ENCODE results near the gene COX15. TPM values are rescaled to one million over a fixed set of nuclear protein-coding genes. Genes with fewer than 3 reads are reported as not detected.
"Not testable (repeated sequence)": the region's sequence is repeated elsewhere in the genome, so short reads cannot be mapped to it uniquely, and the experiment has no call there.

COX15 gene
- total RNA-seq, 4 donors from 2014 or later: 21.0 to 30.5 (median 24.1) TPM

DNA sequence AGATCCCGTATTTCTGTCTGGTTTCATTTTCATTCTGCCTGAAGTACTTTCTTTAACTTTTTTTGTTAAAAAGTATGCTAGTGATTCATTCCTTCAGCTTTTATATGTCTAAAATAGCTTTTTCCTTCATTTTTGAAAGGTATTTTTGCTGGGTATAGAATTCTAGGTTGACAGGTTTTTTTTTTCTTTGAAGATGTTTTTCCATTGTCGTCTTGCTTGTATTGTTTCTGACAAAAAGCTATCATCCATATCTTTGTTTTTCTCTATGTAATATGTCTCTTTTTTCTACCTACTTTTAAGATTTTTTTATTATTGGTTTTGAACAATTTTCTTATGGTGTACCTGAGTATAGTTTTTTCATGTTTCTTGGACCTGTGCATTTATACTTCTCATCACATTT, 8.3 kb upstream of the COX15 start:
- TF ChIP-seq POLR2A (IDR thresholded peaks at IDR 0.05; ENCODE audit: low read depth) (no peak), POLR2AphosphoS5 (IDR thresholded peaks at IDR 0.05) (no peak), EP300 (IDR thresholded peaks at IDR 0.05) (no peak)
- TF ChIP-seq, protein P1, sequence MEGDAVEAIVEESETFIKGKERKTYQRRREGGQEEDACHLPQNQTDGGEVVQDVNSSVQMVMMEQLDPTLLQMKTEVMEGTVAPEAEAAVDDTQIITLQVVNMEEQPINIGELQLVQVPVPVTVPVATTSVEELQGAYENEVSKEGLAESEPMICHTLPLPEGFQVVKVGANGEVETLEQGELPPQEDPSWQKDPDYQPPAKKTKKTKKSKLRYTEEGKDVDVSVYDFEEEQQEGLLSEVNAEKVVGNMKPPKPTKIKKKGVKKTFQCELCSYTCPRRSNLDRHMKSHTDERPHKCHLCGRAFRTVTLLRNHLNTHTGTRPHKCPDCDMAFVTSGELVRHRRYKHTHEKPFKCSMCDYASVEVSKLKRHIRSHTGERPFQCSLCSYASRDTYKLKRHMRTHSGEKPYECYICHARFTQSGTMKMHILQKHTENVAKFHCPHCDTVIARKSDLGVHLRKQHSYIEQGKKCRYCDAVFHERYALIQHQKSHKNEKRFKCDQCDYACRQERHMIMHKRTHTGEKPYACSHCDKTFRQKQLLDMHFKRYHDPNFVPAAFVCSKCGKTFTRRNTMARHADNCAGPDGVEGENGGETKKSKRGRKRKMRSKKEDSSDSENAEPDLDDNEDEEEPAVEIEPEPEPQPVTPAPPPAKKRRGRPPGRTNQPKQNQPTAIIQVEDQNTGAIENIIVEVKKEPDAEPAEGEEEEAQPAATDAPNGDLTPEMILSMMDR (IDR thresholded peaks at IDR 0.05): no peak
- intact Hi-C loops (cut with DNase I): no loop called here
- peaks cover 3 to 6% (median 3%) of the 10 kb centered on the region in 4 donors for H3K4me1 ChIP-seq
- H3K36me3 ChIP-seq: peaks cover 64 to 91% (median 78%) of the 10 kb centered on the region in 4 donors
- no peak overlapping the region for H3K27ac ChIP-seq (replicated peaks in 1 of 4)
- H3K9me3 ChIP-seq: peaks cover 0 to 17% (median 7%) of the 10 kb centered on the region in 4 donors
- H3K4me3 ChIP-seq: no peak overlapping the region
- no peak for DNase-seq (ENCODE audit: extremely low spot score)
- H3K27me3 ChIP-seq: no peaks in the 10 kb centered on the region
- WGBS: 91% methylated on average over 2 of the region's 2 CpGs

DNA sequence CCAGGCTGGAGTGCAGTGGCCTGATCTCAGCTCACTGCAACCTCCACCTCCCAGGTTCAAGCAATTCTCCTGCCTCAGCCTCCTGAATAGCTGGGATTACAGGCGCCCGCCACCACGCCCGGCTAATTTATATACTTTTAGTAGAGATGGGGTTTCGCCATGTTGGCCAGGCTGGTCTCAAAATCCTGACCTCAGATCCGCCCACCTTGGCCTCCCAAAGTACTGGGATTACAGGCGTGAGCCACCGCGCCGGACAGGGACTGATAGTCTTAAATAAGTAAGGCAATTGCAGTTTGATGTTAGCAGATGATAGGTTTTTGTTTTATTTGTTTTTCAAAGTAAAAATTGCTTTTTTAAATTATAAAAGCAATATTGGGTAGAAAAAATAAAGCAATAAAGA, 2.2 kb upstream of the COX15 start:
- H3K4me1 ChIP-seq: peaks cover 23 to 42% (median 36%) of the 10 kb centered on the region in 4 donors
- H3K36me3 ChIP-seq: peaks cover 15 to 31% (median 23%) of the 10 kb centered on the region in 4 donors
- H3K27ac ChIP-seq (replicated peaks in 1 of 4); DNase-seq (ENCODE audit: extremely low spot score); H3K9me3 ChIP-seq; H3K27me3 ChIP-seq: not testable (repeated sequence)
- intact Hi-C loops (cut with DNase I): loop anchor here (5.0 kb wide), 2 partner anchors 112 to 553 kb away; partner anchors contain the start of genes BLOC1S2 and SLC25A28
- WGBS: 98% methylated on average over 10 of the region's 10 CpGs
- H3K4me3 ChIP-seq: peak overlapping the region in 1 of 4 donors; percentile 84

DNA sequence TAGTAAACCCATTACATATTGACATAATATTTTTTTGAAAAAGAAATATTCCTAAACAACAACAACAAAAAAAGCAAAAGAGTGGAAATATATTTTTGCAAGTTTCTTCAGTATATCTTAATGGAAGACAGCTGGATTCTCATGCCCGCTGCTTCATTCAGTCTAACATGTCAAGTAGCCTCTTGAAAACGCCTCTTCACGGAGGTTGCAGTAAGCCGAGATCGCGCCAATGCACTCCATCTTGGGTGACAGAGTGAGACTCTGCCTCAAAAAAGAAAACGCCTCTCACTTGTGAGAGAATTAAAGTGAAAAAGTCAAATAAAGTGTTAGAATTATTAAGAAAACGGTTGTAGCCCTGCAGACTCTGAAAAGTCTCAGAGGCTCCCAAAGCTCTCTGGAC, 1.4 kb upstream of the COX15 start:
- 86% methylated on average over 8 of the region's 8 CpGs for WGBS

GRCh38 chr10:99731306-99732032, 458 bp downstream of the COX15 start:
- peak overlapping the region; percentile 87 to 96 (median 92) for H3K27ac ChIP-seq (replicated peaks in 1 of 4)
- no peak for DNase-seq (ENCODE audit: extremely low spot score)
- H3K36me3 ChIP-seq: peaks cover 11 to 32% (median 16%) of the 10 kb centered on the region in 4 donors
- intact Hi-C loops (cut with DNase I): loop anchor here (5.0 kb wide), 2 partner anchors 109 to 556 kb away; partner anchors contain the start of genes BLOC1S2 and SLC25A28
- TF ChIP-seq EP300 (IDR thresholded peaks at IDR 0.05) (no peak), POLR2A (IDR thresholded peaks at IDR 0.05; ENCODE audit: low read depth) (no peak), POLR2AphosphoS5 (IDR thresholded peaks at IDR 0.05) (no peak)
- TF ChIP-seq, protein P1 (IDR thresholded peaks at IDR 0.05): no peak
- H3K4me1 ChIP-seq: peaks cover 23 to 42% (median 36%) of the 10 kb centered on the region in 4 donors
- WGBS: 8% methylated on average over 16 of the region's 16 CpGs
- no peaks in the 10 kb centered on the region for H3K27me3 ChIP-seq
- no peaks in the 10 kb centered on the region for H3K9me3 ChIP-seq
- H3K4me3 ChIP-seq: peak overlapping the region; percentile 78 to 84 (median 80)

More for the DNA sequence above, 1.4 kb upstream of the COX15 start:
- H3K27ac ChIP-seq (replicated peaks in 1 of 4): no peak overlapping the region
- peak overlapping the region in 3 of 4 donors; percentile 79 to 84 (median 82) for H3K4me3 ChIP-seq
- no peaks in the 10 kb centered on the region for H3K9me3 ChIP-seq
- TF ChIP-seq POLR2AphosphoS5 (IDR thresholded peaks at IDR 0.05) (no peak), POLR2A (IDR thresholded peaks at IDR 0.05; ENCODE audit: low read depth) (no peak), EP300 (IDR thresholded peaks at IDR 0.05) (no peak)
- TF ChIP-seq, protein P1 (IDR thresholded peaks at IDR 0.05): no peak
- peaks cover 15 to 28% (median 23%) of the 10 kb centered on the region in 4 donors for H3K36me3 ChIP-seq
- no peaks in the 10 kb centered on the region for H3K27me3 ChIP-seq
- peaks cover 23 to 42% (median 36%) of the 10 kb centered on the region in 4 donors for H3K4me1 ChIP-seq
- no peak for DNase-seq (ENCODE audit: extremely low spot score)
- intact Hi-C loops (cut with DNase I): loop anchor here (5.0 kb wide), 2 partner anchors 111 to 554 kb away; partner anchors contain the start of genes BLOC1S2 and SLC25A28

GRCh38 chr10:99730026-99730425, 1.9 kb downstream of the COX15 start:
- no peak for DNase-seq (ENCODE audit: extremely low spot score)
- intact Hi-C loops (cut with DNase I): loop anchor here (5.0 kb wide), 2 partner anchors 108 to 557 kb away; partner anchors contain the start of genes BLOC1S2 and SLC25A28
- WGBS: 100% methylated on average over 1 of the region's 1 CpG

More at GRCh38 chr10:99730026-99730425, 1.9 kb downstream of the COX15 start:
- H3K4me1 ChIP-seq: peaks cover 23 to 37% (median 33%) of the 10 kb centered on the region in 4 donors
- H3K9me3 ChIP-seq: no peaks in the 10 kb centered on the region
- H3K4me3 ChIP-seq: no peak overlapping the region
- H3K27me3 ChIP-seq: no peaks in the 10 kb centered on the region
- peaks cover 22 to 41% (median 27%) of the 10 kb centered on the region in 4 donors for H3K36me3 ChIP-seq
- TF ChIP-seq POLR2A (IDR thresholded peaks at IDR 0.05; ENCODE audit: low read depth) (no peak), POLR2AphosphoS5 (IDR thresholded peaks at IDR 0.05) (no peak), EP300 (IDR thresholded peaks at IDR 0.05) (no peak)
- TF ChIP-seq, protein P1 (IDR thresholded peaks at IDR 0.05): no peak
- H3K27ac ChIP-seq (replicated peaks in 1 of 4): no peak overlapping the region
